ENCODE data around the gene TMEM184A.

Gene TMEM184A

GRCh38 chr7:1547777-1548437, 8.1 kb downstream of the TMEM184A start:
- no peaks in the 10 kb centered on the region for H3K27me3 ChIP-seq (ENCODE audit: control insufficient read depth, insufficient read depth, low read length)
- H3K4me1 ChIP-seq (ENCODE audit: control insufficient read depth, insufficient read depth, low read length) = no peaks in the 10 kb centered on the region
- H3K36me3 ChIP-seq (ENCODE audit: control insufficient read depth, insufficient read depth, low read length) = no peaks in the 10 kb centered on the region; the same call in 1 of the 2 replicates
- H3K9ac ChIP-seq (ENCODE audit: low read length) = no peak overlapping the region
- H3K9me3 ChIP-seq (ENCODE audit: control insufficient read depth, insufficient read depth, low read depth, low read length) = no peaks in the 10 kb centered on the region
- H3K27ac ChIP-seq (ENCODE audit: low read depth, low read length) = no peak overlapping the region
- no peak overlapping the region for H3K4me3 ChIP-seq (ENCODE audit: low read depth, low read length)

- Histone ChIP-seq H3K9me3 (ENCODE audit: control insufficient read depth, insufficient read depth, low read depth, low read length) (no peaks in the 10 kb centered on the region), H3K27me3 (ENCODE audit: control insufficient read depth, insufficient read depth, low read length) (no peaks in the 10 kb centered on the region), H3K36me3 (ENCODE audit: control insufficient read depth, insufficient read depth, low read length) (peaks cover 3% of the 10 kb centered on the region; the same call in 1 of the 2 replicates), H3K9ac (ENCODE audit: low read length) (no peak overlapping the region), H3K4me3 (ENCODE audit: low read depth, low read length) (no peak overlapping the region), H3K27ac (ENCODE audit: low read depth, low read length) (no peak overlapping the region), H3K4me1 (ENCODE audit: control insufficient read depth, insufficient read depth, low read length) (no peaks in the 10 kb centered on the region)
Observed at GRCh38 chr7:1546909-1547776, 8.9 kb downstream of the TMEM184A start.

- Histone ChIP-seq H3K9me3 (ENCODE audit: control insufficient read depth, insufficient read depth, low read depth, low read length) (no peaks in the 10 kb centered on the region), H3K4me1 (ENCODE audit: control insufficient read depth, insufficient read depth, low read length) (no peaks in the 10 kb centered on the region), H3K27ac (ENCODE audit: low read depth, low read length) (no peak overlapping the region), H3K4me3 (ENCODE audit: low read depth, low read length) (no peak overlapping the region), H3K9ac (ENCODE audit: low read length) (no peak overlapping the region), H3K36me3 (ENCODE audit: control insufficient read depth, insufficient read depth, low read length) (peaks cover 5% of the 10 kb centered on the region), H3K27me3 (ENCODE audit: control insufficient read depth, insufficient read depth, low read length) (no peaks in the 10 kb centered on the region)
Observed at GRCh38 chr7:1546274-1546908, 9.6 kb downstream of the TMEM184A start.

- H3K9me3 ChIP-seq (ENCODE audit: control insufficient read depth, insufficient read depth, low read depth, low read length) = no peaks in the 10 kb centered on the region
Observed at GRCh38 chr7:1545417-1546246, 10.4 kb downstream of the TMEM184A start.

GRCh38 chr7:1544896-1545416, 11.0 kb downstream of the TMEM184A start:
- Histone ChIP-seq H3K9ac (ENCODE audit: low read length) (no peak overlapping the region), H3K36me3 (ENCODE audit: control insufficient read depth, insufficient read depth, low read length) (peaks cover 19% of the 10 kb centered on the region), H3K9me3 (ENCODE audit: control insufficient read depth, insufficient read depth, low read depth, low read length) (no peaks in the 10 kb centered on the region), H3K27ac (ENCODE audit: low read depth, low read length) (no peak overlapping the region), H3K27me3 (ENCODE audit: control insufficient read depth, insufficient read depth, low read length) (no peaks in the 10 kb centered on the region), H3K4me3 (ENCODE audit: low read depth, low read length) (no peak overlapping the region), H3K4me1 (ENCODE audit: control insufficient read depth, insufficient read depth, low read length) (no peaks in the 10 kb centered on the region)

More at GRCh38 chr7:1545417-1546246, 10.4 kb downstream of the TMEM184A start:
- peak overlapping the region; percentile 33; the same call in 1 of the 2 replicates for H3K27ac ChIP-seq (ENCODE audit: low read depth, low read length)
- H3K27me3 ChIP-seq (ENCODE audit: control insufficient read depth, insufficient read depth, low read length) = no peaks in the 10 kb centered on the region
- peaks cover 13% of the 10 kb centered on the region for H3K36me3 ChIP-seq (ENCODE audit: control insufficient read depth, insufficient read depth, low read length)
- H3K9ac ChIP-seq (ENCODE audit: low read length) = no peak overlapping the region
- no peaks in the 10 kb centered on the region for H3K4me1 ChIP-seq (ENCODE audit: control insufficient read depth, insufficient read depth, low read length)
- H3K4me3 ChIP-seq (ENCODE audit: low read depth, low read length) = no peak overlapping the region

- no peak overlapping the region for H3K27ac ChIP-seq (ENCODE audit: low read depth, low read length)
- no peak overlapping the region for H3K4me3 ChIP-seq (ENCODE audit: low read depth, low read length)
- H3K4me1 ChIP-seq (ENCODE audit: control insufficient read depth, insufficient read depth, low read length) = no peaks in the 10 kb centered on the region
- H3K9me3 ChIP-seq (ENCODE audit: control insufficient read depth, insufficient read depth, low read depth, low read length) = no peaks in the 10 kb centered on the region
- no peak overlapping the region for H3K9ac ChIP-seq (ENCODE audit: low read length)
- H3K36me3 ChIP-seq (ENCODE audit: control insufficient read depth, insufficient read depth, low read length) = peaks cover 25% of the 10 kb centered on the region
- no peaks in the 10 kb centered on the region for H3K27me3 ChIP-seq (ENCODE audit: control insufficient read depth, insufficient read depth, low read length)
Observed at GRCh38 chr7:1544178-1544895, 11.7 kb downstream of the TMEM184A start.

DNA sequence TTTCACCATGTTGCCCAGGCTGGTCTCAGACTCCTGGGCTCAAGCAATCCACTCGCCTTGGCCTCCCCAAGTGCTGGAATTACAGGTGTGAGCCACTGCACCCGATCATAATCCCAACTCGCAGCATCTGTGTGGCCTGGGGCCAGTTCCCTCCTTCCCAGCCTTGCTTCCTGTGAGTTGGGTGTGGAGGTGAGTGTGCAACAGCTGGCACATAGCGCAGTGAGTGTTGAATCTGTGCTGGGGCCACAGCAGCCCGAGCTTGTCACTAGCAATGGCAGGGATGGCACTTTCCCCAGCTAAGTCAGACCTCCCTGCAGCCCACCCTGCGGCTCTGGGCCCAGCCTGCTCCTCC, 12.2 kb downstream of the TMEM184A start:
- Histone ChIP-seq H3K36me3 (ENCODE audit: control insufficient read depth, insufficient read depth, low read length) (peaks cover 27% of the 10 kb centered on the region), H3K27me3 (ENCODE audit: control insufficient read depth, insufficient read depth, low read length) (no peaks in the 10 kb centered on the region), H3K4me3 (ENCODE audit: low read depth, low read length) (no peak overlapping the region), H3K9ac (ENCODE audit: low read length) (no peak overlapping the region), H3K4me1 (ENCODE audit: control insufficient read depth, insufficient read depth, low read length) (no peaks in the 10 kb centered on the region), H3K9me3 (ENCODE audit: control insufficient read depth, insufficient read depth, low read depth, low read length) (no peaks in the 10 kb centered on the region), H3K27ac (ENCODE audit: low read depth, low read length) (no peak overlapping the region)

- Histone ChIP-seq H3K36me3 (ENCODE audit: control insufficient read depth, insufficient read depth, low read length) (peaks cover 27% of the 10 kb centered on the region), H3K4me3 (ENCODE audit: low read depth, low read length) (no peak overlapping the region), H3K9ac (ENCODE audit: low read length) (no peak overlapping the region), H3K4me1 (ENCODE audit: control insufficient read depth, insufficient read depth, low read length) (no peaks in the 10 kb centered on the region), H3K27ac (ENCODE audit: low read depth, low read length) (no peak overlapping the region), H3K27me3 (ENCODE audit: control insufficient read depth, insufficient read depth, low read length) (no peaks in the 10 kb centered on the region), H3K9me3 (ENCODE audit: control insufficient read depth, insufficient read depth, low read depth, low read length) (no peaks in the 10 kb centered on the region)
Observed at GRCh38 chr7:1542841-1543747, 12.9 kb downstream of the TMEM184A start.

DNA sequence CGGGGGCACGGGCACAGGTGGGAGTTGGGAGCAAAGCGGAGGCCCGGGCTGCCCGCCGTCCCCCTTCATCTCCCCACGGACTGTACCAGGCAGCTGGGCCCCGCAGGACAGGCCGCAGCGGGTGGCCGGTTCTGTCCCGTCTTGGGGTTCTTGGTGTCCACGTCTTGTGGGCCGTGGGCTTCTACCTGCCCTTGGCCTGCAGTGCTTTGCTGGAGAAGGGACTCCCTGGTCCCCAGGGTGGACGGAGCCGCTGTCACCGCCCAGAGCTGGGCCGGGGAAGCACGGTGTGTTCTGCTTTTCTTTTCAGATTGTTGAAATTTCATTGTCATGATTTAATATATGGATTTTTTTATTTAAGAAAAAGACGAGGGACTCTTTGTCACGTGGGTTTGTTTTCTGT, 13.7 kb downstream of the TMEM184A start:
- no peak overlapping the region for H3K4me3 ChIP-seq (ENCODE audit: low read depth, low read length)
- H3K9me3 ChIP-seq (ENCODE audit: control insufficient read depth, insufficient read depth, low read depth, low read length) = no peaks in the 10 kb centered on the region
- no peak overlapping the region for H3K9ac ChIP-seq (ENCODE audit: low read length)
- H3K36me3 ChIP-seq (ENCODE audit: control insufficient read depth, insufficient read depth, low read length) = peaks cover 27% of the 10 kb centered on the region
- no peaks in the 10 kb centered on the region for H3K27me3 ChIP-seq (ENCODE audit: control insufficient read depth, insufficient read depth, low read length)
- no peak overlapping the region for H3K27ac ChIP-seq (ENCODE audit: low read depth, low read length)
- H3K4me1 ChIP-seq (ENCODE audit: control insufficient read depth, insufficient read depth, low read length) = peaks cover 7% of the 10 kb centered on the region

Measured in HUES6 (cell line).